CD14-positive monocyte (primary cell): ENCODE data around the gene COX15. TPM values are rescaled to one million over a fixed set of nuclear protein-coding genes. Genes with fewer than 3 reads are reported as not detected.

Source experiments
- DNase-seq, 3 donors: peaks; one replicate each; pipeline ENCODE4 v3.0.0-alpha.2; 2011 to 2022
- H2AFZ ChIP-seq: 2 replicates; pipeline ENCODE4 v1.6.0; 2012; ENCODE audit warnings: mild to moderate bottlenecking, low read depth, low read length, inconsistent platforms; ENCODE audit not compliant: insufficient read depth, poor library complexity, severe bottlenecking
- H3K27ac ChIP-seq, 2 donors: 1 replicate in 1 of 2; 2 replicates in 1 of 2; pipeline ENCODE4 v1.5.1; 2012 to 2013; ENCODE audit warnings: low read length in 2 of 2, control low read depth in 1 of 2, inconsistent platforms in 1 of 2, low read depth in 1 of 2, mild to moderate bottlenecking in 1 of 2
- H3K27me3 ChIP-seq, 2 donors: one replicate each; pipeline versions ENCODE4 v1.6.0 to v1.6.1; 2011 to 2013; ENCODE audit warnings: low read length in 2 of 2; ENCODE audit not compliant: control insufficient read depth in 2 of 2, insufficient read depth in 2 of 2
- H3K36me3 ChIP-seq, 2 donors: replicated peaks in 1 of 2; 1 replicate in 1 of 2; 2 replicates in 1 of 2; pipeline versions ENCODE4 v1.5.1 to v1.6.1; 2012 to 2013; ENCODE audit warnings: low read length in 2 of 2, control low read depth in 1 of 2, inconsistent platforms in 1 of 2, mild to moderate bottlenecking in 1 of 2; ENCODE audit not compliant: insufficient read depth in 2 of 2, control insufficient read depth in 1 of 2
- H3K4me1 ChIP-seq, 2 donors: 1 replicate in 1 of 2; 2 replicates in 1 of 2; pipeline versions ENCODE4 v1.5.1 to v1.6.1; 2012 to 2013; ENCODE audit warnings: low read length in 2 of 2, control low read depth in 1 of 2, inconsistent platforms in 1 of 2, mild to moderate bottlenecking in 1 of 2, moderate library complexity in 1 of 2; ENCODE audit not compliant: insufficient read depth in 2 of 2, control insufficient read depth in 1 of 2
- H3K4me2 ChIP-seq: replicated peaks from 2 replicates; pipeline ENCODE3; 2012; ENCODE audit warnings: low read length, moderate library complexity, mild to moderate bottlenecking; ENCODE audit not compliant: poor library complexity, severe bottlenecking; ENCODE audit errors: extremely low read depth
- H3K4me3 ChIP-seq, 3 experiments: fragments of 200-600 bp in 1 of 3; sonication (generic) in 1 of 3; replicated peaks in 1 of 3; 1 replicate in 2 of 3; 2 replicates in 1 of 3; pipeline ENCODE4 v1.5.1; 2011 to 2013; ENCODE audit warnings: low read length in 3 of 3, mild to moderate bottlenecking in 3 of 3, control low read depth in 2 of 3, low read depth in 2 of 3, inconsistent platforms in 1 of 3, moderate library complexity in 1 of 3
- H3K79me2 ChIP-seq: 2 replicates; pipeline ENCODE4 v1.6.0; 2012; ENCODE audit warnings: mild to moderate bottlenecking, control low read depth, inconsistent platforms, low read length, moderate library complexity; ENCODE audit not compliant: insufficient read depth
- H3K9ac ChIP-seq: 2 replicates; pipeline ENCODE4 v1.6.0; 2017; ENCODE audit warnings: low read length, mild to moderate bottlenecking; ENCODE audit not compliant: insufficient read depth, poor library complexity, severe bottlenecking
- H3K9me3 ChIP-seq, 2 donors: replicated peaks in 1 of 2; 1 replicate in 1 of 2; 2 replicates in 1 of 2; pipeline versions ENCODE4 v1.5.1 to v1.6.1; 2012 to 2013; ENCODE audit warnings: low read length in 2 of 2, control low read depth in 1 of 2; ENCODE audit not compliant: control insufficient read depth in 1 of 2, insufficient read depth in 1 of 2
- H4K20me1 ChIP-seq: 2 replicates; pipeline ENCODE4 v1.6.0; 2012; ENCODE audit warnings: mild to moderate bottlenecking, low read length, control low read depth, moderate library complexity; ENCODE audit not compliant: insufficient read depth
- H3K27ac Mint-ChIP-seq, 7 donors: one replicate each; pipeline ENCODE4 v1.8.0; 2020; ENCODE audit warnings: mild to moderate bottlenecking in 7 of 7, mixed read lengths in 7 of 7, moderate library complexity in 6 of 7, inconsistent platforms in 2 of 7
- H3K27me3 Mint-ChIP-seq, 3 donors: one replicate each; pipeline ENCODE4 v1.8.0; 2021 to 2022; ENCODE audit warnings: low read depth in 3 of 3, mild to moderate bottlenecking in 3 of 3, mixed read lengths in 3 of 3, moderate library complexity in 3 of 3, inconsistent platforms in 1 of 3
- H3K36me3 Mint-ChIP-seq, 2 donors: one replicate each; pipeline ENCODE4 v1.8.0; 2020; ENCODE audit warnings: mixed read lengths in 2 of 2, inconsistent platforms in 1 of 2, mild to moderate bottlenecking in 1 of 2
- H3K4me1 Mint-ChIP-seq: one replicate; pipeline ENCODE4 v1.8.0; 2020; ENCODE audit warnings: mild to moderate bottlenecking, mixed read lengths
- H3K4me3 Mint-ChIP-seq, 2 donors: one replicate each; pipeline ENCODE4 v1.8.0; 2020; ENCODE audit warnings: mild to moderate bottlenecking in 2 of 2, mixed read lengths in 2 of 2, moderate library complexity in 1 of 2
- H3K9me3 Mint-ChIP-seq, 7 donors: one replicate each; pipeline ENCODE4 v1.8.0; 2020 to 2022; ENCODE audit warnings: mixed read lengths in 7 of 7, mild to moderate bottlenecking in 6 of 7, moderate library complexity in 6 of 7, inconsistent platforms in 2 of 7
- WGBS: methylation state at CpG from one replicate; pipeline ENCODE4 v1.1.5; 2013; ENCODE audit warnings: missing lambda C conversion rate; ENCODE audit not compliant: insufficient coverage; 5-methylcytosine and 5-hydroxymethylcytosine counted together
- intact Hi-C, 2 donors: fragments of 100-400 bp; cut with micrococcal nuclease; formaldehyde crosslinking; loops; one replicate each; pipeline versions ENCODE4 v1.15.0 to v1.15.1; 2023
- polyA plus RNA-seq, 3 donors: library from polyadenylated mRNA; depleted of rRNA in 1 of 3; unstranded in 2 of 3; stranded (reverse) in 1 of 3; fragments of 300-500 nt in 2 of 3; fragments of >200 nt in 1 of 3; fragmentation: Illumina TruSeq in 2 of 3; gene quantifications; 1 replicate in 2 of 3; 2 replicates in 1 of 3; pipeline ENCODE4 v1.2.3, GENCODE V29; 2012 to 2021
- TF ChIP-seq, protein P1 (sequence below): fragments of 200-600 bp; IDR thresholded peaks from one replicate; pipeline ENCODE4 v1.8.0; 2022; ENCODE audit warnings: antibody characterized with exemption, mild to moderate bottlenecking

Gene COX15
- polyA plus RNA-seq, 3 donors, result 10.6 to 37.6 (median 35.7) TPM

- no peak overlapping the region for H3K27ac Mint-ChIP-seq
- peaks cover 66 to 73% of the 10 kb centered on the region in 2 donors for H3K36me3 ChIP-seq
- WGBS, result 100% methylated on average over 1 of the region's 2 CpGs
- intact Hi-C loops, result no loop called here
- H3K9me3 Mint-ChIP-seq, result peaks cover 0 to 2% (median 0%) of the 10 kb centered on the region in 7 donors
- H3K9ac ChIP-seq, result no peak overlapping the region
- TF ChIP-seq, protein P1, sequence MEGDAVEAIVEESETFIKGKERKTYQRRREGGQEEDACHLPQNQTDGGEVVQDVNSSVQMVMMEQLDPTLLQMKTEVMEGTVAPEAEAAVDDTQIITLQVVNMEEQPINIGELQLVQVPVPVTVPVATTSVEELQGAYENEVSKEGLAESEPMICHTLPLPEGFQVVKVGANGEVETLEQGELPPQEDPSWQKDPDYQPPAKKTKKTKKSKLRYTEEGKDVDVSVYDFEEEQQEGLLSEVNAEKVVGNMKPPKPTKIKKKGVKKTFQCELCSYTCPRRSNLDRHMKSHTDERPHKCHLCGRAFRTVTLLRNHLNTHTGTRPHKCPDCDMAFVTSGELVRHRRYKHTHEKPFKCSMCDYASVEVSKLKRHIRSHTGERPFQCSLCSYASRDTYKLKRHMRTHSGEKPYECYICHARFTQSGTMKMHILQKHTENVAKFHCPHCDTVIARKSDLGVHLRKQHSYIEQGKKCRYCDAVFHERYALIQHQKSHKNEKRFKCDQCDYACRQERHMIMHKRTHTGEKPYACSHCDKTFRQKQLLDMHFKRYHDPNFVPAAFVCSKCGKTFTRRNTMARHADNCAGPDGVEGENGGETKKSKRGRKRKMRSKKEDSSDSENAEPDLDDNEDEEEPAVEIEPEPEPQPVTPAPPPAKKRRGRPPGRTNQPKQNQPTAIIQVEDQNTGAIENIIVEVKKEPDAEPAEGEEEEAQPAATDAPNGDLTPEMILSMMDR, result no peak
- peaks cover 0 to 1% (median 0%) of the 10 kb centered on the region in 3 donors for H3K27me3 Mint-ChIP-seq
- H3K79me2 ChIP-seq, result no peaks in the 10 kb centered on the region
- H3K4me1 ChIP-seq, result no peaks in the 10 kb centered on the region
- H3K4me3 Mint-ChIP-seq, result no peak overlapping the region
- H2AFZ ChIP-seq, result no peak overlapping the region
- no peaks in the 10 kb centered on the region for H4K20me1 ChIP-seq
- H3K36me3 Mint-ChIP-seq, result peaks cover 73 to 86% of the 10 kb centered on the region in 2 donors
- no peaks in the 10 kb centered on the region for H3K9me3 ChIP-seq
- H3K4me2 ChIP-seq, result no peak overlapping the region
- H3K4me1 Mint-ChIP-seq, result peaks cover 2% of the 10 kb centered on the region
- DNase-seq, result no peak
- no peaks in the 10 kb centered on the region for H3K27me3 ChIP-seq
- no peak overlapping the region for H3K4me3 ChIP-seq
- no peak overlapping the region for H3K27ac ChIP-seq
These were observed 26.4 kb upstream of the COX15 start for GRCh38 chr10:99758211-99758891.

- no peaks in the 10 kb centered on the region for H3K79me2 ChIP-seq
- H3K27ac ChIP-seq, result no peak overlapping the region
- no peak overlapping the region for H2AFZ ChIP-seq
- no peaks in the 10 kb centered on the region for H3K4me1 Mint-ChIP-seq
- no peak overlapping the region for H3K4me3 ChIP-seq
- no peak for DNase-seq
- H3K4me3 Mint-ChIP-seq, result no peak overlapping the region
- H3K36me3 Mint-ChIP-seq, result peaks cover 78 to 92% of the 10 kb centered on the region in 2 donors
- H3K4me1 ChIP-seq, result no peaks in the 10 kb centered on the region
- no peak overlapping the region for H3K27ac Mint-ChIP-seq
- H3K36me3 ChIP-seq, result peaks cover 86 to 95% of the 10 kb centered on the region in 2 donors
- TF ChIP-seq, protein P1, result no peak
- peaks cover 0 to 2% (median 0%) of the 10 kb centered on the region in 7 donors for H3K9me3 Mint-ChIP-seq
- intact Hi-C loops, result no loop called here
- H4K20me1 ChIP-seq, result no peaks in the 10 kb centered on the region
- peaks cover 0 to 1% (median 0%) of the 10 kb centered on the region in 3 donors for H3K27me3 Mint-ChIP-seq
- no peak overlapping the region for H3K9ac ChIP-seq
- no CpG with 5 or more reads among the region's 1 CpG for WGBS
- no peak overlapping the region for H3K4me2 ChIP-seq
- no peaks in the 10 kb centered on the region for H3K9me3 ChIP-seq
- H3K27me3 ChIP-seq, result no peaks in the 10 kb centered on the region
These were observed 24.2 kb upstream of the COX15 start for GRCh38 chr10:99756159-99756558.
